ENCODE data around the gene BCAS3.

GRCh38 chr17:60809421-60809820, 131.8 kb downstream of the BCAS3 start:
- TF ChIP-seq ZBTB33 (IDR thresholded peaks at IDR 0.05) = no peak
- TF ChIP-seq JUND (IDR thresholded peaks at IDR 0.05) = no peak
- TF ChIP-seq CTCF (IDR thresholded peaks at IDR 0.05; ENCODE audit: low read depth, low read length, missing input control) = no peak
- no peak for TF ChIP-seq FOXA1 (IDR thresholded peaks at IDR 0.05)
- no peak for TF ChIP-seq RXRA (IDR thresholded peaks at IDR 0.05)
- no peak for TF ChIP-seq ATF3 (IDR thresholded peaks at IDR 0.05)
- TF ChIP-seq REST (IDR thresholded peaks at IDR 0.05) = no peak
- no peak for TF ChIP-seq MAX (IDR thresholded peaks at IDR 0.05)
- TF ChIP-seq TAF1 (conservative IDR thresholded peaks at IDR 0.05) = no peak
- TF ChIP-seq SP1 (IDR thresholded peaks at IDR 0.05) = no peak
- TF ChIP-seq YY1 (IDR thresholded peaks at IDR 0.05) = no peak
- TF ChIP-seq EGR1 (IDR thresholded peaks at IDR 0.05; ENCODE audit: low read depth in 2 of 2) = no peak
- no peak for TF ChIP-seq GABPA (IDR thresholded peaks at IDR 0.05 in 1 of 2, conservative IDR thresholded peaks at IDR 0.05 in 1 of 2)
